ENCODE data around the gene EVX1. TPM values are rescaled to one million over a fixed set of nuclear protein-coding genes. Genes with fewer than 3 reads are reported as not detected.
A peak's percentile ranks its signal among the peaks of the same experiment; 100 is the strongest.

The EVX1 gene
- total RNA-seq, 4 donors from 2014 or later = 1.4 to 17.2 (median 3.4) TPM; not detected in 1

- Histone ChIP-seq H3K4me1 (peaks cover 0 to 30% (median 19%) of the 10 kb centered on the region in 4 donors), H3K27me3 (peaks cover 69% of the 10 kb centered on the region), H3K36me3 (no peaks in the 10 kb centered on the region), H3K4me3 (no peak overlapping the region), H3K27ac (no peak overlapping the region), H3K9me3 (no peaks in the 10 kb centered on the region)
- intact Hi-C loops (cut with DNase I; ENCODE audit: low total_unique reads) (no loop called here), in situ Hi-C loops (cut with MboI; ENCODE audit: low pct_ligation_motif_present in 1 of 4, low pct_unique_long_range_greater_than_20kb in 1 of 4, low sequenced_read_pairs in 3 of 4) (loop anchor here (10.0 to 25.0 kb wide), 6 partner anchors 372 to 797 kb away; no protein-coding TSS in a partner anchor)
- WGBS, 2 donors (ENCODE audit: low coverage in 1 of 2) = 86% methylated on average over 2 of the region's 2 CpGs; no CpG with 5 or more reads in 1 of the 2 donors
- TF ChIP-seq EP300 (IDR thresholded peaks at IDR 0.05; ENCODE audit: low read depth) = no peak
- no peak for TF ChIP-seq POLR2A (IDR thresholded peaks at IDR 0.05)
- TF ChIP-seq CTCF (IDR thresholded peaks at IDR 0.05) = no peak
- TF ChIP-seq POLR2AphosphoS5 (IDR thresholded peaks at IDR 0.05) = no peak
- DNase-seq = no peak
Measured at GRCh38 chr7:27215356-27215755, 27.2 kb upstream of the EVX1 start.

DNA sequence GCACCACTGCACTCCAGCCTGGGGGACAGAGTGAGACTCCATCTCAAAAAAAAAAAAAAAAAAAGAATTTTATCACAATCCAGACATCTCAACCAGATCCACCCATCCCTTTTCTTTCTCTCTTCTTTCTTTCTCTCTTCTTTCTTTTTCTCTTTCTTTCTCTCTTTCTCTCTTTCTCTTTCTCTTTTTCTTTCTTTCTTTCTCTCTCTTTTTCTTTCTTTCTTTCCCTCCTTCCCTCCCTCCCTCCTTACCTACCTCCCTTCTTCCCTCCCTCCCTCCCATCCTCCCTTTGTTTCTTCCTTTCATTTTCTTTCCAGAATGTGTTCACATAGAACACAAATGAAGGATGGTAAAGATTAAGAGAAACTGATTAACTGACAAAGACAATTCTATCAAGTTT, 24.7 kb upstream of the EVX1 start:
- Histone ChIP-seq H3K27me3 (peaks cover 69% of the 10 kb centered on the region), H3K4me3 (no peak overlapping the region), H3K9me3 (no peaks in the 10 kb centered on the region), H3K36me3 (no peaks in the 10 kb centered on the region), H3K4me1 (peaks cover 0 to 4% (median 2%) of the 10 kb centered on the region in 4 donors), H3K27ac (no peak overlapping the region)
- in situ Hi-C loops (cut with MboI; ENCODE audit: low pct_ligation_motif_present in 1 of 4, low pct_unique_long_range_greater_than_20kb in 1 of 4, low sequenced_read_pairs in 3 of 4) = loop anchor here (10.0 to 25.0 kb wide), 6 partner anchors 369 to 794 kb away; no protein-coding TSS in a partner anchor
- no peak for DNase-seq
- intact Hi-C loops (cut with DNase I; ENCODE audit: low total_unique reads) = no loop called here
- TF ChIP-seq EP300 (IDR thresholded peaks at IDR 0.05; ENCODE audit: low read depth) = no peak
- TF ChIP-seq POLR2A (IDR thresholded peaks at IDR 0.05) = no peak
- no peak for TF ChIP-seq POLR2AphosphoS5 (IDR thresholded peaks at IDR 0.05)
- TF ChIP-seq CTCF (IDR thresholded peaks at IDR 0.05) = no peak

DNA sequence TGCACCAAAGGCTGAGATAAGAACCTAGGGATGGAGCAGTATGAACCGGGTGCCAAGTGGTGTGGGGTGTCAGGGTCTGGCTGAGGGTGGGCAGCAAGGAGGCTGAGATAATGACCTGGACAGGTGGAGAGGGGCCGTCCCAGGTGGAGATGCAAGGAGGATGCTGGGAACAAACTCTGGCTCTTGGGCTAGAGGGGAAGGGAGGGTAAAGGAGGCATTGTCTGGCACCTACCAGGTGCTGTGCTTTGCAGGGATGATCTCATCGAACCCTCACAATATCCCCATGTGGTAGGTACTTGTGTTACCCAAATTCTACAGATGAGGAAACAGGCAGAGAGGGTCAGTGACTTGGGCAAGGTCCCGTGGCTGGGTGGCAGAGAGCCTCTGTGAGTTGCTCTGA, 22.8 kb upstream of the EVX1 start:
- Histone ChIP-seq H3K4me3 (no peak overlapping the region), H3K27me3 (peaks cover 69% of the 10 kb centered on the region), H3K9me3 (no peaks in the 10 kb centered on the region), H3K4me1 (no peaks in the 10 kb centered on the region), H3K36me3 (no peaks in the 10 kb centered on the region), H3K27ac (no peak overlapping the region)
- DNase-seq = no peak
- in situ Hi-C loops (cut with MboI; ENCODE audit: low pct_ligation_motif_present in 1 of 4, low pct_unique_long_range_greater_than_20kb in 1 of 4, low sequenced_read_pairs in 3 of 4) = loop anchor here (10.0 to 25.0 kb wide), 6 partner anchors 367 to 792 kb away; no protein-coding TSS in a partner anchor
- TF ChIP-seq POLR2AphosphoS5 (IDR thresholded peaks at IDR 0.05) = no peak
- TF ChIP-seq POLR2A (IDR thresholded peaks at IDR 0.05) = no peak
- no peak for TF ChIP-seq CTCF (IDR thresholded peaks at IDR 0.05)
- TF ChIP-seq EP300 (IDR thresholded peaks at IDR 0.05; ENCODE audit: low read depth) = no peak
- intact Hi-C loops (cut with DNase I; ENCODE audit: low total_unique reads) = no loop called here
- WGBS, 2 donors (ENCODE audit: low coverage in 1 of 2) = 82 to 86% methylated on average over 2 to 4 of the region's 4 CpGs

DNA sequence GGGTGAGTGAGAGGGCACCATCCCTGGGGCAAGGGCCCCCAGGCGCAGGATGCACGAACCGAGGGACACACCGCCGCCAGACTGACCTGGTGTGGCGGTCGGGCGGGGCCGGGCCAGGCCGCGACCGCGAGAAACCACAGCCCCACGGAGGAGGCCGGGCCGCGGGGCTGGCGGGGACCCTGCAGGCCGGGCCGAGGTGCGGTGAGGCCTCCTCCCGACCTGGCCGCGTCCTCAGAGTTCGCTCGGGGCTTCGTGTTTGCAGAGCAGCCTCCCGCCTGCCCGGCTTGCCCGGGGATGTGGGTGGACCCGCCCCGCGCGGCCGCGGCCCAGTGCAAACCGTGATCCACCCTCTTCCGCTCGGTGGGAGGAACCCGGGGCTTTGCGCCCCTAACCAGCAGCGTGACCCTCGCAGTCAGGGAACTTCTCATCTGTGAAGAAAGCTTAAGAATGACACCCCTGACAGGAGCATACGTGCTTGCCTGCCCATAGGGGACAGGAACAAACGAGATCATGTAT, 22.1 kb upstream of the EVX1 start:
- Histone ChIP-seq H3K36me3 (no peaks in the 10 kb centered on the region), H3K9me3 (no peaks in the 10 kb centered on the region), H3K27ac (no peak overlapping the region), H3K4me1 (peaks cover 0 to 6% (median 3%) of the 10 kb centered on the region in 4 donors), H3K4me3 (peak overlapping the region in 1 of 4 donors; percentile 17), H3K27me3 (peaks cover 70% of the 10 kb centered on the region)
- in situ Hi-C loops (cut with MboI; ENCODE audit: low pct_ligation_motif_present in 1 of 4, low pct_unique_long_range_greater_than_20kb in 1 of 4, low sequenced_read_pairs in 3 of 4) = loop anchor here (25.0 kb wide), 5 partner anchors 367 to 792 kb away; no protein-coding TSS in a partner anchor
- TF ChIP-seq CTCF (IDR thresholded peaks at IDR 0.05) (no peak), POLR2AphosphoS5 (IDR thresholded peaks at IDR 0.05) (no peak), POLR2A (IDR thresholded peaks at IDR 0.05) (no peak), EP300 (IDR thresholded peaks at IDR 0.05; ENCODE audit: low read depth) (no peak)
- intact Hi-C loops (cut with DNase I; ENCODE audit: low total_unique reads) = no loop called here
- 60 to 65% methylated on average over 1 to 39 of the region's 45 CpGs for WGBS, 2 donors (ENCODE audit: low coverage in 1 of 2)
- no peak for DNase-seq

Measured in transverse colon (tissue), 4 donors.